ENCODE results near the gene CRYBG1. TPM values are rescaled to one million over a fixed set of nuclear protein-coding genes. Genes with fewer than 3 reads are reported as not detected.
"Not testable (repeated sequence)": the region's sequence is repeated elsewhere in the genome, so short reads cannot be mapped to it uniquely, and the experiment has no call there.

Gene CRYBG1
- total RNA-seq, 1 experiment from 2014 or later, result 10.1 TPM

DNA sequence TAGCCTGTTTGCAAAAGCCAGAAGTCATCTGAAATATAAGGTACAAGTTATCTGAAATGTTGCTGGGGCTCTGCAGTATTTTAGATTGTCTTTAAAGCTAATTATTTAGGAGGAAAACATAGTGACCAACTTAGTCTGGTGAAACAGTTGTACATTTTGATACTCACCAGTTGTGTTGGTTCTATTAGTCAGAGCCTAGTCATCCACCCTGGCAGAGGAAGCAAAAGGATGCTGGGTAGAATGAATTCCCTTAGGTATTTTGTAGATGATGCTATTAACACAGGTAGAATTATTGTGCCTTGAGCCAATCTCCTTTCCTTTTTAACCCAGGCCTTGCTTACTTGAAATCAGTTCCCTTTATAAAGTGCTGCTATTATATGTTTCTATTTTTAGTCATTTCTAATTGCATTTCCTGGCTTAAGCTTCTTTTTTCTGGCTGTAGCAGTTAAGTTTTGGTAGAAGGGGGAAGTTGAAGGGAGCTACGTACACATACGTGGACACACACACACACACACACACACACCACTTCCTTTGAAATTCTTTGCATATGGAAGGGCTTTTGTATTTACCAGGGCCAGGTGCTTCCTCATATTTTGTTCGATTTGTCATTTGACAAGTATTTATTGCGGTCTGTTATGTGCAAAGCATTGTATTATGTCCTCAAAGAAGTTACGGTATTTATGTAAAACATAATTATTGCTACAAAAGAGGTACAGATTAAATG, 186.3 kb downstream of the CRYBG1 start (continued):
- TF ChIP-seq, protein P1, sequence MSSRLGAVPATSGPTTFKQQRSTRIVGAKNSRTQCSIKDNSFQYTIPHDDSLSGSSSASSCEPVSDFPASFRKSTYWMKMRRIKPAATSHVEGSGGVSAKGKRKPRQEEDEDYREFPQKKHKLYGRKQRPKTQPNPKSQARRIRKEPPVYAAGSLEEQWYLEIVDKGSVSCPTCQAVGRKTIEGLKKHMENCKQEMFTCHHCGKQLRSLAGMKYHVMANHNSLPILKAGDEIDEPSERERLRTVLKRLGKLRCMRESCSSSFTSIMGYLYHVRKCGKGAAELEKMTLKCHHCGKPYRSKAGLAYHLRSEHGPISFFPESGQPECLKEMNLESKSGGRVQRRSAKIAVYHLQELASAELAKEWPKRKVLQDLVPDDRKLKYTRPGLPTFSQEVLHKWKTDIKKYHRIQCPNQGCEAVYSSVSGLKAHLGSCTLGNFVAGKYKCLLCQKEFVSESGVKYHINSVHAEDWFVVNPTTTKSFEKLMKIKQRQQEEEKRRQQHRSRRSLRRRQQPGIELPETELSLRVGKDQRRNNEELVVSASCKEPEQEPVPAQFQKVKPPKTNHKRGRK (CRISPR knock-in tag; IDR thresholded peaks at IDR 0.05; ENCODE audit: borderline replicate concordance), result no peak
- no peak for TF ChIP-seq JAZF1 (CRISPR knock-in tag; IDR thresholded peaks at IDR 0.05)

GRCh38 chr6:106547601-106548453, 187.3 kb downstream of the CRYBG1 start:
- no peak for TF ChIP-seq RORB (CRISPR knock-in tag; IDR thresholded peaks at IDR 0.05)
- no peak for TF ChIP-seq ATF2 (CRISPR knock-in tag; IDR thresholded peaks at IDR 0.05; ENCODE audit: borderline replicate concordance, low read depth)
- TF ChIP-seq, protein P1 (CRISPR knock-in tag; IDR thresholded peaks at IDR 0.05; ENCODE audit: borderline replicate concordance), result no peak
- no peak for TF ChIP-seq PRRX2 (CRISPR knock-in tag; IDR thresholded peaks at IDR 0.05)
- TF ChIP-seq E2F4 (CRISPR knock-in tag; IDR thresholded peaks at IDR 0.05; ENCODE audit: borderline replicate concordance, low read depth), result no peak
- no peak for TF ChIP-seq RELA (CRISPR knock-in tag; IDR thresholded peaks at IDR 0.05; ENCODE audit: borderline replicate concordance)
- TF ChIP-seq FOXP4 (CRISPR knock-in tag; IDR thresholded peaks at IDR 0.05), result no peak
- TF ChIP-seq JAZF1 (CRISPR knock-in tag; IDR thresholded peaks at IDR 0.05), result no peak
- no peak for TF ChIP-seq PRDM15 (CRISPR knock-in tag; IDR thresholded peaks at IDR 0.05)
- TF ChIP-seq, protein P2, sequence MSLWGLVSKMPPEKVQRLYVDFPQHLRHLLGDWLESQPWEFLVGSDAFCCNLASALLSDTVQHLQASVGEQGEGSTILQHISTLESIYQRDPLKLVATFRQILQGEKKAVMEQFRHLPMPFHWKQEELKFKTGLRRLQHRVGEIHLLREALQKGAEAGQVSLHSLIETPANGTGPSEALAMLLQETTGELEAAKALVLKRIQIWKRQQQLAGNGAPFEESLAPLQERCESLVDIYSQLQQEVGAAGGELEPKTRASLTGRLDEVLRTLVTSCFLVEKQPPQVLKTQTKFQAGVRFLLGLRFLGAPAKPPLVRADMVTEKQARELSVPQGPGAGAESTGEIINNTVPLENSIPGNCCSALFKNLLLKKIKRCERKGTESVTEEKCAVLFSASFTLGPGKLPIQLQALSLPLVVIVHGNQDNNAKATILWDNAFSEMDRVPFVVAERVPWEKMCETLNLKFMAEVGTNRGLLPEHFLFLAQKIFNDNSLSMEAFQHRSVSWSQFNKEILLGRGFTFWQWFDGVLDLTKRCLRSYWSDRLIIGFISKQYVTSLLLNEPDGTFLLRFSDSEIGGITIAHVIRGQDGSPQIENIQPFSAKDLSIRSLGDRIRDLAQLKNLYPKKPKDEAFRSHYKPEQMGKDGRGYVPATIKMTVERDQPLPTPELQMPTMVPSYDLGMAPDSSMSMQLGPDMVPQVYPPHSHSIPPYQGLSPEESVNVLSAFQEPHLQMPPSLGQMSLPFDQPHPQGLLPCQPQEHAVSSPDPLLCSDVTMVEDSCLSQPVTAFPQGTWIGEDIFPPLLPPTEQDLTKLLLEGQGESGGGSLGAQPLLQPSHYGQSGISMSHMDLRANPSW (CRISPR knock-in tag; conservative IDR thresholded peaks at IDR 0.05; ENCODE audit: low read depth), result no peak
- Mint-ChIP-seq H3K27ac (no peak overlapping the region), H3K27me3 (ENCODE audit: low read depth) (no peaks in the 10 kb centered on the region), H3K4me3 (no peak overlapping the region), H3K4me1 (peaks cover 18% of the 10 kb centered on the region), H3K36me3 (peaks cover 7% of the 10 kb centered on the region; the same call in 1 of the 2 replicates), H3K9me3 (peaks cover 10% of the 10 kb centered on the region)
- ChIA-PET POLR2A (no interaction called here), CTCF (interaction anchor here (1.1 kb wide), 1 partner anchor 187 kb away, joined by 3 read pairs; the partner anchor contains the start of gene CRYBG1)
- peak; percentile 20; the same call in 1 of the 2 replicates for ATAC-seq
- DNase-seq (ENCODE audit: low spot score), result no peak

DNA sequence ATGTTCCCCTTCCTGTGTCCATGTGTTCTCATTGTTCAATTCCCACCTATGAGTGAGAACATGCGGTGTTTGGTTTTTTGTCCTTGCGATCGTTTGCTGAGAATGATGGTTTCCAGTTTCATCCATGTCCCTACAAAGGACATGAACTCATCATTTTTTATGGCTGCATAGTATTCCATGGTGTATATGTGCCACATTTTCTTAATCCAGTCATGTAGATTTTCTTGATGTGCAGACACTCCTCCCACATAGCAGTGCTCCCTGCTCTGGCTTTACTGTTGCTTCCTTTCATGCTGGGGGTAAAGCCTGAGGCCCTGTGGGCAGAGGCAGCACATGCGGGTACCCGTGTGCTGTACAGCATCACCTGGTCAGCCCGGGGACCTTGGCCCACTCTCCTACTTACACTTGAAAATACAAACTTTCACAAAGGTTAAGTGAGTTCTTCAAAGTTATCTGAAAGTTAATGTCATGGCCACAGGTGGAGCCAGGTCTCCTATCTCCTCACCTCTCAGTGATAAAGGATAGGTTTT, 188.5 kb downstream of the CRYBG1 start:
- H3K4me3 Mint-ChIP-seq; H3K27ac Mint-ChIP-seq; DNase-seq (ENCODE audit: low spot score); H3K36me3 Mint-ChIP-seq; H3K27me3 Mint-ChIP-seq (ENCODE audit: low read depth); ATAC-seq; POLR2A ChIA-PET; CTCF ChIA-PET: not testable (repeated sequence)
- H3K4me1 Mint-ChIP-seq, result peaks cover 18% of the 10 kb centered on the region
- H3K9me3 Mint-ChIP-seq, result peaks cover 10% of the 10 kb centered on the region

Data from WTC11 (cell line).